NOMO-1 treated with DMSO at 0.1 percent for 48 hours (cell line): ENCODE results near the gene CHTOP.
"Not testable (repeated sequence)": the region's sequence is repeated elsewhere in the genome, so short reads cannot be mapped to it uniquely, and the experiment has no call there.

Experiments used
- DNase-seq: peaks from one replicate; lab custom pipeline; 2025; ENCODE audit not compliant: unreplicated experiment; lab: John Stamatoyannopoulos, UW

Gene CHTOP

GRCh38 chr1:153658400-153659174, 24.7 kb downstream of the CHTOP start, which contains the start of gene SNAPIN:
SNAPIN (plus strand) TSS chr1:153658703; CDS start chr1:153658744, 41 bp downstream.
- peak; percentile 91 for DNase-seq

- no peak for DNase-seq
These were observed 25.3 kb downstream of the CHTOP start for GRCh38 chr1:153659175-153659534.

- no peak for DNase-seq
These were observed 25.8 kb downstream of the CHTOP start for GRCh38 chr1:153659656-153660055.

DNA sequence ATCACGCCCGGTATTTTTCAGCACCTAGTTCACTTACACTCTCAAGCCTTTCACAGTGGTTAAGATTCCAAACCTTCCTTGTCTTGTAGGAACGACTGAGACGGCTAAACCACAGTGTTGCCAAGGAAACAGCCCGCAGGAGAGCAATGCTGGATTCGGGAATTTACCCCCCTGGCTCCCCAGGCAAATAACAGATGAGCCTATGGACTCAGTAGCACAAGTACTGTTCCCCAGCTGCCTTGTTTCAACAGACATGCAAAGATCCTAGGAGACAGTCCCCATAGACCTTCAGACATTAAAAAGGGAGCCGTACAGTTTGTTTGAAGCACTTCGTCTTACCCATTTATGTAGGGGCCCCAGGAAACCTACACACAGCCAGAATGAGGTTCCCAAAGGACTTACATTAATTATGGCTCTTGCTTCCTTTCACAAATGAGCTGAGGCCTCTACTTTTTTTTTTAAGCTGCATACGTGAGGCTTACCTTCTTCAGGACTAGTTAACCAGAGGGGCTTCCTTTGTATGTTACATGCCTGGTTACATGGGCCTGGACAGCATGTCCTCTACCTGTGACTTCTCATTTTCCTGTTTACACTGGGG, 27.3 kb downstream of the CHTOP start:
- no peak for DNase-seq

GRCh38 chr1:153662269-153662668, 28.4 kb downstream of the CHTOP start:
- no peak for DNase-seq

GRCh38 chr1:153663211-153663610, 29.3 kb downstream of the CHTOP start:
- peak; percentile 51 for DNase-seq

GRCh38 chr1:153667439-153667838, 33.6 kb downstream of the CHTOP start:
- no peak for DNase-seq

GRCh38 chr1:153668672-153669071, 34.8 kb downstream of the CHTOP start:
- DNase-seq, result not testable (repeated sequence)

DNA sequence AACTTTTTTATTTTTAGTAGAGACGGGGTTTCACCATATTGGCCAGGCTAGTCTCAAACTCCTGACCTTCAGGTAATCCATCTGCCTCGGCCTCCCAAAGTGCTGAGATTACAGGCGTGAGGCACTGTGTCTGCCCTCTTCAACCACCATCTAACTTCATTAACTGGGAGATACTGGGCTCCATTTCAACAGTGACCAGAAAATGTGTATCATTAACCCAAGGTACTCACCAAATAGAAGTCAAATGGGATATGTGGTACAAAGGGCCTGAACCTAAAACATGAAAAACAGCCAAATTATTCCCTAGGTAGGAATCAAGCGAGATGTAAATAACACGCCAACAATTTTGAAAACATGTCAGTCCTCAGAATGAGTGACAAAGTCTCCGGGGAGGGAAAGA, 35.7 kb downstream of the CHTOP start:
- DNase-seq, result no peak

DNA sequence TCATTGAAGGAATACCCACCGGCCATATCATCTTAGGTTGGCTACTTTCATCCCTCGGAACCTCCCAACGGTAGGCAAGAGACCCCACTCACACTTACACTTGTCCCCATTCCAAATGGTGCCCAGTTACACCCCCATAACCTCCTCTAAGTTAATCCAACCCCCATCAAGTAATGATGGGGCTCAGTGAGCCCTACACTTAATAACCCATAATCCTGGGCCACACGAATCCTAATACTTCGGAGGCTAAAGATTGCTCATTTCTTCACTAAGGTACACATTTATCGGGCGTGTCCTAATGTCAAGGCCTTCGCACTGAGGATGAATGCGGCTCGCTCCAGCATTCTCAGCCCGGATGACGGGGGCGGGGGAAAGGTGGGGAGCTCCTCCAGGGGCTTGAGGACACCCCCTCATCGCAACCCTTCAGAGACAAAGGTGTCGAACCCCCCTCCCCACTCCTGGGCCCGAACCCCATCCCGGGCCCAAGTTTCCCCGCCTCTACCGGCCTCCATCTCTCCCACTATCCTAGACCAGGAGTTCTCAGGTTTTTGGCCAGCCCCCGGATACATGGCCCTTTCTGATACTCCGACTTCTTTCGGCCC, 36.5 kb downstream of the CHTOP start:
- no peak for DNase-seq

DNA sequence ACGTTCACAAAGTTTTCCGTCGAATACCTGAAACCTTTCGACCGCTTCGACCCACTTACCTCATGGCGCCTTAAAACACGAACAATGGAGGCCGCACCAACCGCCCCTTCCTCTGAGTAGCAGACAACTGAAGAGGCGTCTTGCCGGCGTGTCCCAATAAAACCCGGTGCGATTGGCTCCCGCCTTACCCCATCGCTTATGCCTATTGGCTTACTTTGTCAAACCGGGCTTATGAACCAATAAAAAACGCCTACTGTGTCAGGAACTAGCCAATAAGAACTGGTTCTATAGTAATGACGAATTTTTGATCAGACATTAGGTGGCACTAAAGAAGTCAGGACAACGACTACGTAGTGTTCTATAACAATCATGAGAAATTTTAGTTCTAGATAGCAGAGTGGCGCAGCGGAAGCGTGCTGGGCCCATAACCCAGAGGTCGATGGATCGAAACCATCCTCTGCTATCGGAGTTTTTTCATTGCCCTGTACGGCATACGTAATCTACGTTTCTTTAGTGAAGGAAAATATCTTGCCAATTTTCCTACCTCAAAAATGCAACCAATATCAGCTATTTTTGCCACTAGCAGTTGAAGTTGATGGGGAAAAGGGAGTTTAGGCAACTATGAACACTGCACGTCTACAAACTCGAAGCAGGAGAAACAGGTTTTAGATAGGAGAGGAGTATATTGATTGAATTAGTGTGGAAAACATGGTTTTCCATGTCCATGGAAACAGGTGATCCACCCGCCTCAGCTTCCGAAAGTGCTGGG, 37.2 kb downstream of the CHTOP start, which contains the start of gene ILF2:
Gene ILF2 (minus strand): TSS at position 135 of the 769 bp plus-strand sequence. CDS start 71 bp downstream, at position 64.
- DNase-seq, result peak; percentile 99

GRCh38 chr1:153671628-153672353, 37.9 kb downstream of the CHTOP start:
- peak; percentile 51 for DNase-seq

GRCh38 chr1:153673511-153673910, 39.6 kb downstream of the CHTOP start:
- no peak for DNase-seq

DNA sequence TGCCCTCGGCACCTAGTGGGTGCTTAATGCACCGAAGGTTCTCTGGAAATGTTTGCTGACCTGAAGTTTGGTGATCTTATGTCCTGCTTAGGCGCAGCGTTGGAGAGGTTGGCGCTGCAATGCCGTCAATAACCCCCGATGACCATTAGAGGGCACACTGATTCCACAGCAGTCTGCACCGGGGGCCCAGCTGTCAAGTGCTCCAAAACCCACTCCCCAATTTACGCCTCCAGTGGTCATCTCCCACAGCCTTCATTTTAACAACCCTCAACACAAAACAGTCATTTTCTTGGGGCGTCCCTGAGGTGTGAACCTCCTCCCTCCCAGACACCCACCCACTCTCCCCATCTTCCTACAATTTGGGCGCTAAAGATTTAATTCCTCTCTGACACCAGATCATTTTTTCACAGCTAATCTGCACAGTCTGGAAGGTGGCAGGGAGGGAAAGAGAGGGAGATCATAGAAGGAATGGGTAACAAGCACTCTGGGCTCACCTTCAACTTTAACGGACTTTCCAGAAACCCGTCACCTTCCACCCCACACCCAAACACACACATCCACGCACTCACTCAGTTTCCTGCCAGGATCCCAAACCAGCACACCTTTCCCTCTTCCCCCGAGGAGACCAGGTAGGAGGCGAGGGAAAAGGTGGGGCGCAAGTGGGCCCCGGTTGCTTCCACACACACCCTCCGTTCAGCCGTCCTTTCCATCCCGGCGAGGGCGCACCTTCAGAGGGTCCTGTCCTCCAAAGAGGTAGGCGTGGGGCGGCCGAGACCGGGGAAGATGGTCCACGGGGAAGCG, 44.1 kb downstream of the CHTOP start:
- DNase-seq, result peak; percentile 38

DNA sequence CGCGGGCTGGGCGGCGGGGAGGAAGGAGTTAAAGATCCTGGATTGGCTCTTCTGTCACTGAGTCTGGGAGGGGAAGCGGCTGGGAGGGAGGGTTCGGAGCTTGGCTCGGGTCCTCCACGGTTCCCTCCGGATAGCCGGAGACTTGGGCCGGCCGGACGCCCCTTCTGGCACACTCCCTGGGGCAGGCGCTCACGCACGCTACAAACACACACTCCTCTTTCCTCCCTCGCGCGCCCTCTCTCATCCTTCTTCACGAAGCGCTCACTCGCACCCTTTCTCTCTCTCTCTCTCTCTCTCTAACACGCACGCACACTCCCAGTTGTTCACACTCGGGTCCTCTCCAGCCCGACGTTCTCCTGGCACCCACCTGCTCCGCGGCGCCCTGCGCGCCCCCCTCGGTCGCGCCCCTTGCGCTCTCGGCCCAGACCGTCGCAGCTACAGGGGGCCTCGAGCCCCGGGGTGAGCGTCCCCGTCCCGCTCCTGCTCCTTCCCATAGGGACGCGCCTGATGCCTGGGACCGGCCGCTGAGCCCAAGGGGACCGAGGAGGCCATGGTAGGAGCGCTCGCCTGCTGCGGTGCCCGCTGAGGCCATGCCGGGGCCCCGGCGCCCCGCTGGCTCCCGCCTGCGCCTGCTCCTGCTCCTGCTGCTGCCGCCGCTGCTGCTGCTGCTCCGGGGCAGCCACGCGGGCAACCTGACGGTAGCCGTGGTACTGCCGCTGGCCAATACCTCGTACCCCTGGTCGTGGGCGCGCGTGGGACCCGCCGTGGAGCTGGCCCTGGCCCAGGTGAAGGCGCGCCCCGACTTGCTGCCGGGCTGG, 44.9 kb downstream of the CHTOP start, which contains the start of gene NPR1:
Gene NPR1 (plus strand): TSS at position 170 of the 818 bp plus-strand sequence. CDS start 421 bp downstream, at position 591.
- no peak for DNase-seq

GRCh38 chr1:153679337-153680119, 45.7 kb downstream of the CHTOP start:
- DNase-seq, result peak; percentile 21

DNA sequence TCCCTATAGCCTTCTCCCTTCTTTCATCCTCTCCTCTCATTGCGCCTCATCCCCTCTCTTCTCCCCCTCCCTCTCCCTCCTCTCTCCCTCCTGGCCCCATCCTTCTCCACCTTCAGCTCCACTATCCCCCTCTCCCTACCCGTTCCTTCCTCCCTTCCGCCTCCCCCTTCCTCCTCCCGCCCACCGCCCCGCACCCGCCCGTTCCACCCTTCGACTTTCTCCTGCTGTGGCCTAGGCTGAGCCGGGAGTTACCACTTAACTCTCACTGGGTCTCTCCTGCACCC, 46.2 kb downstream of the CHTOP start:
- DNase-seq, result no peak

DNA sequence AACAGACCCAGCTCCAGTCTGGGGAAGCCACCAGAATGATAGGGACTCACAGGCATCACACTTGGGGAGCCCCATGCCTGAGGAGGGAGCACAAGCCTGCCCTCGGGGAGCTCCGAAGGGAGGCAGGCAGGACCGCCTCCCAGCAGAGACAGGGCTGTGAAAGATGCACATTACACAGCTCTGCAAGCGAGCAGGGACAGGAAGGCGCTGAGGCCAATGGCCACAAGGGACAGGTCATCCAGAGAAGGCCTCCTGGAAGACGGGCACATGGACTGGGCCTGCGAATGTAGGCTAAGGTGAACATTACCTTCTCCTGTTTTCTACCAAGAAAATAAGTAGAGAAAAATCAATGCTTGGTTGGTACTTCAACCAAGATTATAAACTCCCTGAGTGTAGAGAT, 48.9 kb downstream of the CHTOP start:
- DNase-seq, result no peak
